Thoracic aorta (tissue), 2 donors: Measurements from ENCODE around the gene FAM13C. TPM values are rescaled to one million over a fixed set of nuclear protein-coding genes. Genes with fewer than 3 reads are reported as not detected.
A peak's percentile ranks its signal among the peaks of the same experiment; 100 is the strongest.

Source experiments
- ATAC-seq: fragments of 150-250 bp; one replicate; pipeline ENCODE4 v1.8.0; 2017; ENCODE audit warnings: low read depth; ENCODE audit not compliant: insufficient number of reproducible peaks, low FRiP score
- DNase-seq: peaks from one replicate; pipeline ENCODE4 v3.0.0-alpha.2; 2020; ENCODE audit warnings: low spot score
- H3K27ac ChIP-seq, 2 donors: fragments of 200-600 bp; sonication (generic); 1 replicate in 1 of 2; 2 replicates in 1 of 2; pipeline ENCODE4 v1.5.1; 2016; ENCODE audit warnings: mild to moderate bottlenecking in 2 of 2, moderate library complexity in 2 of 2
- H3K27me3 ChIP-seq: fragments of 200-600 bp; sonication (generic); replicated peaks from 2 replicates; pipeline ENCODE4 v1.6.0; 2016; ENCODE audit warnings: mild to moderate bottlenecking; ENCODE audit not compliant: insufficient read depth
- H3K36me3 ChIP-seq: fragments of 200-600 bp; sonication (generic); one replicate; pipeline ENCODE4 v1.5.1; 2016
- H3K4me1 ChIP-seq, 2 donors: fragments of 200-600 bp; sonication (generic); 1 replicate in 1 of 2; 2 replicates in 1 of 2; pipeline versions ENCODE4 v1.5.1 to v1.6.0; 2016; ENCODE audit warnings: low read depth in 2 of 2, mild to moderate bottlenecking in 1 of 2; ENCODE audit not compliant: control insufficient read depth in 1 of 2
- H3K4me3 ChIP-seq: fragments of 200-600 bp; sonication (generic); 2 replicates; pipeline ENCODE4 v1.5.1; 2016; ENCODE audit warnings: mild to moderate bottlenecking
- H3K9me3 ChIP-seq: fragments of 200-600 bp; sonication (generic); 2 replicates; pipeline ENCODE4 v1.5.1; 2016
- CTCF ChIP-seq: fragments of 200-600 bp; sonication (generic); IDR thresholded peaks from one replicate; pipeline ENCODE4 v1.5.1; 2019; ENCODE audit warnings: antibody characterized with exemption
- total RNA-seq, 2 donors: library from RNA; depleted of rRNA; stranded (reverse); fragments of >200 nt; gene quantifications; one replicate each; pipeline versions ENCODE4 v1.1.0 to v1.2.3, GENCODE V29; 2016

FAM13C gene
- total RNA-seq, 2 donors from 2014 or later: 20.4 to 30.9 TPM

GRCh38 chr10:59311025-59311424 is 51.3 kb downstream of the FAM13C start:
- Histone ChIP-seq H3K4me3 (no peak overlapping the region), H3K27me3 (no peaks in the 10 kb centered on the region), H3K4me1 (peaks cover 12 to 52% of the 10 kb centered on the region in 2 donors), H3K9me3 (no peaks in the 10 kb centered on the region), H3K27ac (peak overlapping the region in 1 of 2 donors; percentile 46), H3K36me3 (no peaks in the 10 kb centered on the region)
- DNase-seq: no peak
- no peak for ATAC-seq
- TF ChIP-seq CTCF: no peak

- H3K4me3 ChIP-seq: no peak overlapping the region
- H3K27me3 ChIP-seq: no peaks in the 10 kb centered on the region
- H3K9me3 ChIP-seq: no peaks in the 10 kb centered on the region
- DNase-seq (no peak), ATAC-seq (no peak)
- peaks cover 12 to 46% of the 10 kb centered on the region in 2 donors for H3K4me1 ChIP-seq
- TF ChIP-seq CTCF: no peak
- H3K36me3 ChIP-seq: no peaks in the 10 kb centered on the region
- H3K27ac ChIP-seq: peak overlapping the region; percentile 46 to 47
Measured at GRCh38 chr10:59310324-59310914, 51.9 kb downstream of the FAM13C start.

GRCh38 chr10:59304521-59305097 is 57.7 kb downstream of the FAM13C start:
- ATAC-seq: no peak

GRCh38 chr10:59303018-59303417 is 59.3 kb downstream of the FAM13C start:
- H3K27ac ChIP-seq: no peak overlapping the region

More at GRCh38 chr10:59304521-59305097, 57.7 kb downstream of the FAM13C start:
- no peak for TF ChIP-seq CTCF
- Histone ChIP-seq H3K4me1 (peaks cover 0 to 34% of the 10 kb centered on the region in 2 donors), H3K4me3 (no peak overlapping the region), H3K27ac (no peak overlapping the region), H3K9me3 (no peaks in the 10 kb centered on the region), H3K27me3 (no peaks in the 10 kb centered on the region), H3K36me3 (no peaks in the 10 kb centered on the region)
- DNase-seq: no peak

More at GRCh38 chr10:59303018-59303417, 59.3 kb downstream of the FAM13C start:
- no peak for TF ChIP-seq CTCF
- H3K4me1 ChIP-seq: peaks cover 0 to 21% of the 10 kb centered on the region in 2 donors
- ATAC-seq: no peak
- no peak overlapping the region for H3K4me3 ChIP-seq
- H3K9me3 ChIP-seq: no peaks in the 10 kb centered on the region
- no peak for DNase-seq
- H3K27me3 ChIP-seq: no peaks in the 10 kb centered on the region
- no peaks in the 10 kb centered on the region for H3K36me3 ChIP-seq
